IPS-18c (cell line): Measurements from ENCODE around the gene SOBP.

ENCODE experiments used
- H3K4me3 ChIP-seq: 2 replicates; pipeline ENCODE4 v1.7.0; 2013; ENCODE audit warnings: low read depth, mild to moderate bottlenecking, low read length, moderate library complexity; ENCODE audit not compliant: insufficient read depth
- H3K9me3 ChIP-seq: one replicate; pipeline ENCODE4 v1.6.1; 2013; ENCODE audit warnings: mild to moderate bottlenecking, low read length, moderate library complexity; ENCODE audit not compliant: control insufficient read depth, insufficient read depth

The SOBP gene

GRCh38 chr6:107652526-107653182 is 162.7 kb downstream of the SOBP start:
- Histone ChIP-seq H3K9me3 (no peaks in the 10 kb centered on the region), H3K4me3 (no peak overlapping the region)

- no peak overlapping the region for H3K4me3 ChIP-seq
- H3K9me3 ChIP-seq = no peaks in the 10 kb centered on the region
Measured at GRCh38 chr6:107653183-107653580, 163.3 kb downstream of the SOBP start.

- no peak overlapping the region for H3K4me3 ChIP-seq
- H3K9me3 ChIP-seq = no peaks in the 10 kb centered on the region
Measured at GRCh38 chr6:107653861-107654394, 164.0 kb downstream of the SOBP start.

- no peak overlapping the region for H3K4me3 ChIP-seq
- no peaks in the 10 kb centered on the region for H3K9me3 ChIP-seq
Measured at GRCh38 chr6:107654764-107655163, 164.8 kb downstream of the SOBP start.

GRCh38 chr6:107655245-107655644 is 165.3 kb downstream of the SOBP start:
- Histone ChIP-seq H3K4me3 (no peak overlapping the region), H3K9me3 (no peaks in the 10 kb centered on the region)

- no peak overlapping the region for H3K4me3 ChIP-seq
- no peaks in the 10 kb centered on the region for H3K9me3 ChIP-seq
Measured at GRCh38 chr6:107655864-107656263, 165.9 kb downstream of the SOBP start.

- Histone ChIP-seq H3K4me3 (no peak overlapping the region), H3K9me3 (no peaks in the 10 kb centered on the region)
Measured at GRCh38 chr6:107656401-107656800, 166.5 kb downstream of the SOBP start.

- no peak overlapping the region for H3K4me3 ChIP-seq
- H3K9me3 ChIP-seq = no peaks in the 10 kb centered on the region
Measured at GRCh38 chr6:107656883-107657282, 167.0 kb downstream of the SOBP start.

- H3K4me3 ChIP-seq = no peak overlapping the region
- H3K9me3 ChIP-seq = no peaks in the 10 kb centered on the region
Measured at GRCh38 chr6:107657373-107657754, 167.4 kb downstream of the SOBP start.

- no peaks in the 10 kb centered on the region for H3K9me3 ChIP-seq
- H3K4me3 ChIP-seq = no peak overlapping the region
Measured at GRCh38 chr6:107657755-107658461, 168.0 kb downstream of the SOBP start.

GRCh38 chr6:107658920-107659865 is 169.3 kb downstream of the SOBP start:
- no peaks in the 10 kb centered on the region for H3K9me3 ChIP-seq
- no peak overlapping the region for H3K4me3 ChIP-seq

GRCh38 chr6:107660839-107661238 is 170.9 kb downstream of the SOBP start:
- Histone ChIP-seq H3K9me3 (no peaks in the 10 kb centered on the region), H3K4me3 (no peak overlapping the region)

- no peaks in the 10 kb centered on the region for H3K9me3 ChIP-seq
- H3K4me3 ChIP-seq = no peak overlapping the region
Measured at GRCh38 chr6:107661291-107661690, 171.4 kb downstream of the SOBP start.

- Histone ChIP-seq H3K9me3 (no peaks in the 10 kb centered on the region), H3K4me3 (no peak overlapping the region)
Measured at GRCh38 chr6:107662333-107662732, 172.4 kb downstream of the SOBP start.

- no peaks in the 10 kb centered on the region for H3K9me3 ChIP-seq
- H3K4me3 ChIP-seq = no peak overlapping the region
Measured at GRCh38 chr6:107663308-107663707, 173.4 kb downstream of the SOBP start.

- Histone ChIP-seq H3K9me3 (no peaks in the 10 kb centered on the region), H3K4me3 (no peak overlapping the region)
Measured at GRCh38 chr6:107665382-107665781, 175.5 kb downstream of the SOBP start.

- Histone ChIP-seq H3K4me3 (no peak overlapping the region), H3K9me3 (no peaks in the 10 kb centered on the region)
Measured at GRCh38 chr6:107666084-107666980, 176.4 kb downstream of the SOBP start.
